GM12891 (cell line): ENCODE results near the gene GMPR.

Experiments
- POLR2A ChIP-seq: IDR thresholded peaks from 2 replicates; pipeline ENCODE4 v1.6.1; 2011; ENCODE audit warnings: low read depth, low read length, control low read depth
- POLR2AphosphoS5 ChIP-seq: IDR thresholded peaks from 2 replicates; pipeline ENCODE4 v1.6.1; 2011; ENCODE audit warnings: low read depth, low read length, control low read depth
- SPI1 ChIP-seq: IDR thresholded peaks from 2 replicates; pipeline ENCODE4 v1.6.1; 2011; ENCODE audit warnings: low read depth, low read length, control low read depth
- TAF1 ChIP-seq: IDR thresholded peaks from 2 replicates; pipeline ENCODE4 v1.6.1; 2011; ENCODE audit warnings: low read depth, low read length, control low read depth

GRCh38 chr6:16320533-16321340 lies 82.3 kb downstream of the GMPR start:
- TF ChIP-seq SPI1, result no peak
- no peak for TF ChIP-seq POLR2AphosphoS5
- no peak for TF ChIP-seq POLR2A
- TF ChIP-seq TAF1, result no peak
